A673 (cell line): ENCODE data around the gene ACAD11.

Source experiments
- CTCF ChIP-seq: fragments of 300-800, 200-600 bp; sonication (generic); conservative IDR thresholded peaks from 2 replicates; pipeline ENCODE4 v1.5.1; 2017; ENCODE audit warnings: low read depth, mild to moderate bottlenecking, antibody characterized with exemption, low read length, moderate library complexity, mixed read lengths
- EZH2 ChIP-seq: fragments of 200-600 bp; sonication (generic); IDR thresholded peaks from 2 replicates; pipeline ENCODE4 v1.6.1; 2017; ENCODE audit warnings: borderline replicate concordance, low read depth, mild to moderate bottlenecking, mixed read lengths, antibody characterized with exemption, low read length; ENCODE audit not compliant: poor library complexity, severe bottlenecking

DNA sequence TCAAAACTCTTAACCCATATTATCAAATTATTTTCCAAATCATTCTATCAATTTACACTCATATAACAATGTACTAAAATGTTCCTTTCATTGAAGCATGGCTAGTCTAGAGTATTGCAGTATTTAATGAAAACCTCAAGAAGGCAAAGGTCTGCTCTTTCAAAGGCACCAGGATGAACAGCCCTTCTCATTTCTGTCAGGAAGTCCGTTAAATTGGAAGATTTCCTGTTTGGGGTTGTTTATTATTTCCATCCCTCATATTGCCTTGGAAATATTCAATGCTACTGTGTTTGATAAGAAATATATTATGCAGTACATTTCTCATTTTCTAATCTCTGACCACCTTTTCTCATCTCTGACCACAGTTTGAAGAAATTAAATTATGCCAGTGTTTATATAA lies 37.5 kb downstream of the ACAD11 start:
- TF ChIP-seq CTCF (no peak), EZH2 (no peak)
